Liver (tissue), 9 donors: ENCODE measurements around the gene TTC23. TPM values are rescaled to one million over a fixed set of nuclear protein-coding genes. Genes with fewer than 3 reads are reported as not detected.

ENCODE experiments used
- DNase-seq: peaks from one replicate; pipeline ENCODE4 v3.0.0-alpha.2; 2017; ENCODE audit warnings: low spot score
- H3K27ac ChIP-seq, 2 donors: one replicate each; pipeline ENCODE4 v1.7.0; 2013; ENCODE audit warnings: inconsistent platforms in 2 of 2, low read length in 2 of 2, control low read depth in 1 of 2, low read depth in 1 of 2, mild to moderate bottlenecking in 1 of 2
- H3K27me3 ChIP-seq, 4 donors: one replicate each; pipeline versions ENCODE4 v1.6.1 to v1.7.0; 2013; ENCODE audit warnings: low read length in 3 of 4, inconsistent platforms in 1 of 4, mild to moderate bottlenecking in 1 of 4, moderate library complexity in 1 of 4; ENCODE audit not compliant: control insufficient read depth in 4 of 4, insufficient read depth in 4 of 4
- H3K36me3 ChIP-seq, 4 donors: one replicate each; pipeline versions ENCODE4 v1.6.1 to v1.7.0; 2013; ENCODE audit warnings: low read length in 3 of 4, mild to moderate bottlenecking in 3 of 4, low read depth in 1 of 4, moderate library complexity in 1 of 4; ENCODE audit not compliant: control insufficient read depth in 4 of 4, insufficient read depth in 3 of 4
- H3K4me1 ChIP-seq, 4 donors: one replicate each; pipeline versions ENCODE4 v1.6.1 to v1.7.0; 2013; ENCODE audit warnings: low read length in 3 of 4, mild to moderate bottlenecking in 3 of 4, moderate library complexity in 1 of 4; ENCODE audit not compliant: control insufficient read depth in 4 of 4, insufficient read depth in 4 of 4
- H3K4me3 ChIP-seq, 3 donors: one replicate each; pipeline versions ENCODE4 v1.6.1 to v1.7.0; 2013; ENCODE audit warnings: low read length in 3 of 3, control low read depth in 1 of 3, low read depth in 1 of 3, mild to moderate bottlenecking in 1 of 3
- H3K9ac ChIP-seq, 2 donors: one replicate each; pipeline ENCODE4 v1.7.0; 2013; ENCODE audit warnings: low read length in 2 of 2, mild to moderate bottlenecking in 2 of 2, moderate library complexity in 2 of 2, control low read depth in 1 of 2, low read depth in 1 of 2
- H3K9me3 ChIP-seq, 4 donors: one replicate each; pipeline versions ENCODE4 v1.6.1 to v1.7.0; 2013; ENCODE audit warnings: low read length in 3 of 4; ENCODE audit not compliant: control insufficient read depth in 4 of 4
- EGR1 ChIP-seq, 2 donors: IDR thresholded peaks; 2 replicates each; pipeline ENCODE4 v1.6.1; 2016 to 2018; ENCODE audit warnings: antibody characterized with exemption in 2 of 2, low read depth in 2 of 2
- FOXA1 ChIP-seq: IDR thresholded peaks from 2 replicates; pipeline ENCODE4 v1.6.1; 2016; ENCODE audit warnings: antibody characterized with exemption
- FOXA2 ChIP-seq: IDR thresholded peaks from 2 replicates; pipeline ENCODE4 v1.6.1; 2016; ENCODE audit warnings: antibody characterized with exemption
- GABPA ChIP-seq, 2 donors: IDR thresholded peaks in 1 of 2; conservative IDR thresholded peaks in 1 of 2; 2 replicates each; pipeline ENCODE4 v1.6.1; 2016; ENCODE audit warnings: antibody characterized with exemption in 2 of 2, mild to moderate bottlenecking in 1 of 2, moderate library complexity in 1 of 2
- HNF4A ChIP-seq, 2 donors: conservative IDR thresholded peaks; 2 replicates each; pipeline ENCODE4 v1.6.1; 2016; ENCODE audit warnings: antibody characterized with exemption in 2 of 2, mild to moderate bottlenecking in 2 of 2
- HNF4G ChIP-seq: IDR thresholded peaks from 2 replicates; pipeline ENCODE4 v1.6.1; 2016; ENCODE audit warnings: antibody characterized with exemption
- JUND ChIP-seq, 2 donors: IDR thresholded peaks; 2 replicates each; pipeline ENCODE4 v1.6.1; 2016; ENCODE audit warnings: antibody characterized with exemption in 2 of 2
- MAX ChIP-seq: IDR thresholded peaks from 2 replicates; pipeline ENCODE4 v1.6.1; 2016; ENCODE audit warnings: antibody characterized with exemption
- NR2F2 ChIP-seq: IDR thresholded peaks from 2 replicates; pipeline ENCODE4 v1.6.1; 2016; ENCODE audit warnings: antibody characterized with exemption
- RAD21 ChIP-seq, 2 donors: IDR thresholded peaks; 2 replicates each; pipeline ENCODE4 v1.6.1; 2016; ENCODE audit warnings: antibody characterized with exemption in 2 of 2, mild to moderate bottlenecking in 2 of 2
- RXRA ChIP-seq, 2 donors: IDR thresholded peaks; 2 replicates each; pipeline ENCODE4 v1.6.1; 2017 to 2018; ENCODE audit warnings: antibody characterized with exemption in 2 of 2, mild to moderate bottlenecking in 1 of 2
- SP1 ChIP-seq: IDR thresholded peaks from 2 replicates; pipeline ENCODE4 v1.6.1; 2018; ENCODE audit warnings: antibody characterized with exemption, mild to moderate bottlenecking
- TAF1 ChIP-seq: conservative IDR thresholded peaks from 2 replicates; pipeline ENCODE4 v1.6.1; 2016; ENCODE audit warnings: antibody characterized with exemption, mild to moderate bottlenecking
- YY1 ChIP-seq: IDR thresholded peaks from 2 replicates; pipeline ENCODE4 v1.6.1; 2016; ENCODE audit warnings: antibody characterized with exemption, mild to moderate bottlenecking
- ZBTB33 ChIP-seq: IDR thresholded peaks from 2 replicates; pipeline ENCODE4 v1.6.1; 2016; ENCODE audit warnings: antibody characterized with exemption
- WGBS: extraction: QIAGEN DNeasy Blood & Tissue Kit; methylation state at CpG from one replicate; pipeline ENCODE4 v1.1.7; 2013; 5-methylcytosine and 5-hydroxymethylcytosine counted together
- polyA plus RNA-seq, 2 donors: library from polyadenylated mRNA; stranded (reverse) in 1 of 2; unstranded in 1 of 2; fragments of 200-250 nt in 1 of 2; fragments of >200 nt in 1 of 2; fragmentation: Nextera tagmentation in 1 of 2; extraction: Ambion mirVana in 1 of 2; gene quantifications; one replicate each; pipeline versions ENCODE4 v1.2.1 to v1.2.3, GENCODE V29; 2013 to 2015
- total RNA-seq, 2 donors: library from RNA; depleted of rRNA; stranded (reverse); fragments of >200 nt; gene quantifications; one replicate each; pipeline ENCODE4 v1.2.3, GENCODE V29; 2014
- TF ChIP-seq, protein P1 (sequence below): fragments of 150-350 bp; IDR thresholded peaks from 2 replicates; pipeline ENCODE4 v1.5.1; 2017; ENCODE audit warnings: improper control_type of control experiment, low read depth, low read length; ENCODE audit not compliant: missing input control
- TF ChIP-seq, protein P2 (sequence below): IDR thresholded peaks from 2 replicates; pipeline ENCODE4 v1.6.1; 2016; ENCODE audit warnings: antibody characterized with exemption, mild to moderate bottlenecking
- TF ChIP-seq, protein P3 (sequence below): IDR thresholded peaks from 2 replicates; pipeline ENCODE4 v1.6.1; 2016; ENCODE audit warnings: antibody characterized with exemption
- donor health status: healthy.
- donor health status: healthy.
- donor health status: healthy.
- donor health status: healthy.
- donor health status: healthy.

The TTC23 gene
- total and polyA plus RNA-seq, 4 donors: 3.7 to 12.3 (median 7.2) TPM

GRCh38 chr15:99164119-99164518, 85.3 kb downstream of the TTC23 start:
- Histone ChIP-seq H3K4me3 (no peak overlapping the region), H3K9ac (no peak overlapping the region), H3K36me3 (peaks cover 2 to 18% (median 6%) of the 10 kb centered on the region in 4 donors), H3K9me3 (no peaks in the 10 kb centered on the region), H3K4me1 (no peaks in the 10 kb centered on the region), H3K27me3 (no peaks in the 10 kb centered on the region), H3K27ac (no peak overlapping the region)
- TF ChIP-seq NR2F2 (no peak), JUND (IDR thresholded peaks at IDR 0.05) (no peak), GABPA (IDR thresholded peaks at IDR 0.05 in 1 of 2, conservative IDR thresholded peaks at IDR 0.05 in 1 of 2) (no peak), SP1 (no peak), RAD21 (IDR thresholded peaks at IDR 0.05) (no peak), MAX (no peak), RXRA (IDR thresholded peaks at IDR 0.05) (no peak), TAF1 (no peak), EGR1 (IDR thresholded peaks at IDR 0.05; ENCODE audit: low read depth in 2 of 2) (no peak), YY1 (no peak)
- TF ChIP-seq, protein P1, sequence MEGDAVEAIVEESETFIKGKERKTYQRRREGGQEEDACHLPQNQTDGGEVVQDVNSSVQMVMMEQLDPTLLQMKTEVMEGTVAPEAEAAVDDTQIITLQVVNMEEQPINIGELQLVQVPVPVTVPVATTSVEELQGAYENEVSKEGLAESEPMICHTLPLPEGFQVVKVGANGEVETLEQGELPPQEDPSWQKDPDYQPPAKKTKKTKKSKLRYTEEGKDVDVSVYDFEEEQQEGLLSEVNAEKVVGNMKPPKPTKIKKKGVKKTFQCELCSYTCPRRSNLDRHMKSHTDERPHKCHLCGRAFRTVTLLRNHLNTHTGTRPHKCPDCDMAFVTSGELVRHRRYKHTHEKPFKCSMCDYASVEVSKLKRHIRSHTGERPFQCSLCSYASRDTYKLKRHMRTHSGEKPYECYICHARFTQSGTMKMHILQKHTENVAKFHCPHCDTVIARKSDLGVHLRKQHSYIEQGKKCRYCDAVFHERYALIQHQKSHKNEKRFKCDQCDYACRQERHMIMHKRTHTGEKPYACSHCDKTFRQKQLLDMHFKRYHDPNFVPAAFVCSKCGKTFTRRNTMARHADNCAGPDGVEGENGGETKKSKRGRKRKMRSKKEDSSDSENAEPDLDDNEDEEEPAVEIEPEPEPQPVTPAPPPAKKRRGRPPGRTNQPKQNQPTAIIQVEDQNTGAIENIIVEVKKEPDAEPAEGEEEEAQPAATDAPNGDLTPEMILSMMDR: no peak
- TF ChIP-seq, protein P2, sequence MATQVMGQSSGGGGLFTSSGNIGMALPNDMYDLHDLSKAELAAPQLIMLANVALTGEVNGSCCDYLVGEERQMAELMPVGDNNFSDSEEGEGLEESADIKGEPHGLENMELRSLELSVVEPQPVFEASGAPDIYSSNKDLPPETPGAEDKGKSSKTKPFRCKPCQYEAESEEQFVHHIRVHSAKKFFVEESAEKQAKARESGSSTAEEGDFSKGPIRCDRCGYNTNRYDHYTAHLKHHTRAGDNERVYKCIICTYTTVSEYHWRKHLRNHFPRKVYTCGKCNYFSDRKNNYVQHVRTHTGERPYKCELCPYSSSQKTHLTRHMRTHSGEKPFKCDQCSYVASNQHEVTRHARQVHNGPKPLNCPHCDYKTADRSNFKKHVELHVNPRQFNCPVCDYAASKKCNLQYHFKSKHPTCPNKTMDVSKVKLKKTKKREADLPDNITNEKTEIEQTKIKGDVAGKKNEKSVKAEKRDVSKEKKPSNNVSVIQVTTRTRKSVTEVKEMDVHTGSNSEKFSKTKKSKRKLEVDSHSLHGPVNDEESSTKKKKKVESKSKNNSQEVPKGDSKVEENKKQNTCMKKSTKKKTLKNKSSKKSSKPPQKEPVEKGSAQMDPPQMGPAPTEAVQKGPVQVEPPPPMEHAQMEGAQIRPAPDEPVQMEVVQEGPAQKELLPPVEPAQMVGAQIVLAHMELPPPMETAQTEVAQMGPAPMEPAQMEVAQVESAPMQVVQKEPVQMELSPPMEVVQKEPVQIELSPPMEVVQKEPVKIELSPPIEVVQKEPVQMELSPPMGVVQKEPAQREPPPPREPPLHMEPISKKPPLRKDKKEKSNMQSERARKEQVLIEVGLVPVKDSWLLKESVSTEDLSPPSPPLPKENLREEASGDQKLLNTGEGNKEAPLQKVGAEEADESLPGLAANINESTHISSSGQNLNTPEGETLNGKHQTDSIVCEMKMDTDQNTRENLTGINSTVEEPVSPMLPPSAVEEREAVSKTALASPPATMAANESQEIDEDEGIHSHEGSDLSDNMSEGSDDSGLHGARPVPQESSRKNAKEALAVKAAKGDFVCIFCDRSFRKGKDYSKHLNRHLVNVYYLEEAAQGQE: no peak
- WGBS: 95% methylated on average over 3 of the region's 3 CpGs
- DNase-seq: no peak

DNA sequence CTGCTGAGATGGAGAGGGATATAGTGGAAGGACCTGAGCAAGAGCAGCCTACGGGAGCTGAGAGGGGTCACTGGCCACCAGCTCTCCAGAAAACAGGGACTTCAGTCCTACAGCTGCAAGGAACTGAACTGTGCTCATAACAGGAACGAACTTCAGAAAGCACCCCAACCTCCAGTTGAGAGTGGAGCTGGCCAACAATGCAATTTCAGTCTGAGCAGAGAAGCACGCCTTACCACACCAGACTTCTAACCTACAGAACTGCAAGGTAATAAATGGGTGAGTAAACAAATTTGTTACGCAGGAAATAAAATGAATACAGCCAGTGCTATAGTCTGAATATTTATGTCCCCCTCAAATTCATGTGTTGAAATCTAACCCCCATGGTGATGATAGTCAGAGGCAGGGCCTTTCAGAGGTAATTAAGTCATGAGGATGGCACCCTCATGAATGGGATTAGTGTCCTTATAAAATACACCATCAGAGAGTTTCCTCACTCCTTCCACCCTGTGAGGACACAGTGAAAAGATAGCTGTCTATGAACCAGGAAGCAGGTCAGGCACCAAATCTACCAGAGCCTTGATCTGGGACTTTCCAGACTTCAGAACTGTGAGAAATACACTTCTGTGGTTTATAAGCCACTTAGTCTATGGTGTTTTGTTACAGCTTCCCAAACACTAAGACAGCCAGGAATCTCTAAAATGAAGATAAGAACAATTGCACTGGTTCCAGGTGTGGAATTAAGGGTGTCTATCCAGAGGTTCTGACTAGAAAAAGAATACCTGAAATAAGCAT, 85.9 kb downstream of the TTC23 start:
- Histone ChIP-seq H3K36me3 (peaks cover 2 to 21% (median 6%) of the 10 kb centered on the region in 4 donors), H3K9me3 (no peaks in the 10 kb centered on the region), H3K9ac (no peak overlapping the region), H3K4me1 (no peaks in the 10 kb centered on the region), H3K27ac (no peak overlapping the region), H3K4me3 (no peak overlapping the region), H3K27me3 (no peaks in the 10 kb centered on the region)
- 89% methylated on average over 4 of the region's 4 CpGs for WGBS
- DNase-seq: no peak
- TF ChIP-seq YY1 (no peak), EGR1 (IDR thresholded peaks at IDR 0.05; ENCODE audit: low read depth in 2 of 2) (no peak), RAD21 (IDR thresholded peaks at IDR 0.05) (no peak), MAX (no peak), NR2F2 (no peak), JUND (IDR thresholded peaks at IDR 0.05) (no peak), FOXA2 (no peak), RXRA (IDR thresholded peaks at IDR 0.05) (no peak), HNF4G (no peak), GABPA (IDR thresholded peaks at IDR 0.05 in 1 of 2, conservative IDR thresholded peaks at IDR 0.05 in 1 of 2) (no peak), FOXA1 (no peak), ZBTB33 (no peak), HNF4A (conservative IDR thresholded peaks at IDR 0.05) (no peak)
- TF ChIP-seq, protein P2: no peak
- TF ChIP-seq, protein P3, sequence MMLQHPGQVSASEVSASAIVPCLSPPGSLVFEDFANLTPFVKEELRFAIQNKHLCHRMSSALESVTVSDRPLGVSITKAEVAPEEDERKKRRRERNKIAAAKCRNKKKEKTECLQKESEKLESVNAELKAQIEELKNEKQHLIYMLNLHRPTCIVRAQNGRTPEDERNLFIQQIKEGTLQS: no peak
